Pons (tissue), 1 donor: Measurements from ENCODE around the gene STRBP.
"Not testable (repeated sequence)": the region's sequence is repeated elsewhere in the genome, so short reads cannot be mapped to it uniquely, and the experiment has no call there.

Experiments used
- DNase-seq: peaks from one replicate; pipeline ENCODE4 v3.0.0-alpha.2; 2016; ENCODE audit warnings: low spot score

Gene STRBP

GRCh38 chr9:123191680-123192079 is 76.7 kb downstream of the STRBP start:
- no peak for DNase-seq

GRCh38 chr9:123191260-123191659 is 77.1 kb downstream of the STRBP start:
- no peak for DNase-seq

- no peak for DNase-seq
Measured at GRCh38 chr9:123187131-123187530, 81.3 kb downstream of the STRBP start.

GRCh38 chr9:123186029-123186428 is 82.4 kb downstream of the STRBP start:
- DNase-seq, result not testable (repeated sequence)

- DNase-seq, result no peak
Measured at GRCh38 chr9:123176949-123177348, 91.4 kb downstream of the STRBP start.

GRCh38 chr9:123175854-123176629 is 92.3 kb downstream of the STRBP start:
- no peak for DNase-seq

GRCh38 chr9:123174887-123175518 is 93.4 kb downstream of the STRBP start:
- no peak for DNase-seq

- DNase-seq, result no peak
Measured at GRCh38 chr9:123174079-123174478, 94.3 kb downstream of the STRBP start.

GRCh38 chr9:123169926-123170325 is 98.5 kb downstream of the STRBP start:
- DNase-seq, result no peak

- DNase-seq, result no peak
Measured at GRCh38 chr9:123168586-123168985, 99.8 kb downstream of the STRBP start.

- no peak for DNase-seq
Measured at GRCh38 chr9:123167474-123167873, 100.9 kb downstream of the STRBP start.

GRCh38 chr9:123165813-123166212 is 102.6 kb downstream of the STRBP start:
- DNase-seq, result no peak

GRCh38 chr9:123164285-123164684 is 104.1 kb downstream of the STRBP start:
- no peak for DNase-seq

- no peak for DNase-seq
Measured at GRCh38 chr9:123162791-123163345, 105.5 kb downstream of the STRBP start.

- DNase-seq, result no peak
Measured at GRCh38 chr9:123162360-123162759, 106.0 kb downstream of the STRBP start.

- no peak for DNase-seq
Measured at GRCh38 chr9:123157221-123157620, 111.2 kb downstream of the STRBP start.

GRCh38 chr9:123150708-123151503 is 117.5 kb downstream of the STRBP start:
- DNase-seq, result no peak

GRCh38 chr9:123149067-123149466 is 119.3 kb downstream of the STRBP start:
- DNase-seq, result no peak

GRCh38 chr9:123138163-123138562 is 130.2 kb downstream of the STRBP start:
- no peak for DNase-seq

- no peak for DNase-seq
Measured at GRCh38 chr9:123135430-123135829, 133.0 kb downstream of the STRBP start.

GRCh38 chr9:123132696-123133095 is 135.7 kb downstream of the STRBP start:
- no peak for DNase-seq

- DNase-seq, result no peak
Measured at GRCh38 chr9:123131993-123132392, 136.4 kb downstream of the STRBP start.

GRCh38 chr9:123131258-123131657 is 137.1 kb downstream of the STRBP start:
- DNase-seq, result no peak
